HepG2 (cell line): Measurements from ENCODE around the gene SFT2D2. TPM values are rescaled to one million over a fixed set of nuclear protein-coding genes. Genes with fewer than 3 reads are reported as not detected.

Experiments
- ATAC-seq: fragments of 200-7000 bp; cut with Tn5 transposase; 3 replicates; pipeline ENCODE4 v1.9.1; 2020; ENCODE audit warnings: mild to moderate bottlenecking, moderate library complexity
- BruUV-seq: library from RNA; stranded (reverse); fragments of 400-500 nt; replicated peaks from 2 replicates; lab custom pipeline; 2021; lab: Mats Ljungman, UMichigan
- CTCF ChIA-PET: fragments of 300-600 bp; formaldehyde crosslinking; extraction: SDS; loops from one replicate; lab custom pipeline; 2021; ENCODE audit warnings: low total read pairs, inconsistent platforms, low intra/inter-chr PET ratio; lab: Yijun Ruan, JAX
- POLR2A ChIA-PET: fragments of 350-600 bp; sonication (Branson Sonifier 250); formaldehyde crosslinking; loops from one replicate; lab custom pipeline; 2020; ENCODE audit warnings: antibody characterized with exemption, inconsistent platforms; lab: Yijun Ruan, JAX
- DNase-seq: peaks from one replicate; pipeline ENCODE4 v3.0.0-alpha.2; 2015; ENCODE audit warnings: low spot score
- FAIRE-seq: peaks from 3 replicates; lab custom pipeline; 2011; peaks lifted over from hg19 to GRCh38; lab: Jason Lieb, UNC
- H2AFZ ChIP-seq: one replicate; pipeline ENCODE4 v1.6.1; 2011; ENCODE audit warnings: low read length, inconsistent platforms
- H3K27ac ChIP-seq: fragments of 300-600 bp; 3 replicates; pipeline ENCODE4 v1.8.0; 2011; ENCODE audit warnings: mixed run types, mild to moderate bottlenecking, mixed read lengths, low read length, inconsistent platforms; ENCODE audit not compliant: insufficient read depth; ENCODE audit errors: extremely low read length
- H3K27me3 ChIP-seq, 2 experiments: fragments of 200-600 bp in 1 of 2; 2 replicates in 1 of 2; 3 replicates in 1 of 2; pipeline versions ENCODE4 v1.6.0 to v1.8.0; 2011; ENCODE audit warnings: low read length in 2 of 2, mild to moderate bottlenecking in 2 of 2, moderate library complexity in 2 of 2, inconsistent platforms in 1 of 2; ENCODE audit not compliant: insufficient read depth in 2 of 2, control insufficient read depth in 1 of 2
- H3K36me3 ChIP-seq, 2 experiments: fragments of 200-600 bp in 1 of 2; replicated peaks in 1 of 2; 2 replicates in 1 of 2; 3 replicates in 1 of 2; pipeline versions ENCODE4 v1.5.1 to v1.8.0; 2011; ENCODE audit warnings: low read length in 2 of 2, inconsistent platforms in 1 of 2; ENCODE audit not compliant: insufficient read depth in 2 of 2, control insufficient read depth in 1 of 2
- H3K4me1 ChIP-seq: 2 replicates; pipeline ENCODE4 v1.5.1; 2012; ENCODE audit warnings: low read length, inconsistent platforms; ENCODE audit not compliant: insufficient read depth
- H3K4me2 ChIP-seq: 2 replicates; pipeline ENCODE4 v1.6.0; 2011; ENCODE audit warnings: low read depth, low read length, inconsistent platforms
- H3K4me3 ChIP-seq, 3 experiments: fragments of 200-600 bp in 1 of 3; sonication (generic), shearing (Covaris generic) in 1 of 3; replicated peaks in 1 of 3; 2 replicates each; pipeline ENCODE4 v1.5.1; 2011 to 2016; ENCODE audit warnings: low read length in 3 of 3, inconsistent platforms in 2 of 3, low read depth in 2 of 3, mild to moderate bottlenecking in 2 of 3, control low read depth in 1 of 3, mixed read lengths in 1 of 3; ENCODE audit not compliant: insufficient read depth in 1 of 3
- H3K79me2 ChIP-seq: one replicate; pipeline ENCODE4 v1.6.1; 2011; ENCODE audit warnings: low read length, inconsistent platforms; ENCODE audit not compliant: insufficient read depth
- H3K9ac ChIP-seq: 2 replicates; pipeline ENCODE4 v1.6.0; 2011; ENCODE audit warnings: mild to moderate bottlenecking, low read depth, low read length, inconsistent platforms; ENCODE audit not compliant: insufficient read depth
- H3K9me3 ChIP-seq: 2 replicates; pipeline ENCODE4 v1.5.1; 2012; ENCODE audit warnings: mild to moderate bottlenecking, low read length
- H4K20me1 ChIP-seq: 2 replicates; pipeline ENCODE4 v1.6.0; 2011; ENCODE audit warnings: inconsistent platforms, mild to moderate bottlenecking, low read length, moderate library complexity; ENCODE audit not compliant: insufficient read depth
- ATRX ChIP-seq: sonication (generic); formaldehyde crosslinking; IDR thresholded peaks from 2 replicates; pipeline ENCODE4 v1.4.0; 2020; ENCODE audit warnings: missing genetic modification reagents, borderline replicate concordance
- CREB1 ChIP-seq, 2 experiments: fragments of 450-650 bp in 1 of 2; IDR thresholded peaks; 2 replicates each; pipeline ENCODE4 v1.6.1; 2016 to 2017; ENCODE audit warnings: control low read depth in 1 of 2, mild to moderate bottlenecking in 1 of 2, missing compliant biosample characterization in 1 of 2, missing genetic modification characterization in 1 of 2
- KLF12 ChIP-seq: sonication (generic); formaldehyde crosslinking; IDR thresholded peaks from 2 replicates; pipeline ENCODE4 v1.4.0; 2020; ENCODE audit warnings: missing genetic modification reagents, borderline replicate concordance
- WGBS: methylation state at CpG from one replicate; pipeline ENCODE4 v1.1.6; 2017; ENCODE audit warnings: low lambda C conversion rate; 5-methylcytosine and 5-hydroxymethylcytosine counted together
- in situ Hi-C: cut with HindIII; loops from 2 replicates; pipeline ENCODE4 v1.10.0; 2017; ENCODE audit warnings: low pct_unique_long_range_greater_than_20kb; ENCODE audit not compliant: extremely low pct_ligation_motif_present
- intact Hi-C: fragments of 100-400 bp; cut with micrococcal nuclease; formaldehyde crosslinking; loops from one replicate; pipeline ENCODE4 v1.10.0; 2022; ENCODE audit not compliant: unreplicated experiment
- polyA plus RNA-seq, 8 experiments: library from polyadenylated mRNA; depleted of rRNA in 3 of 8; stranded (reverse) in 7 of 8; unstranded in 1 of 8; fragments of >200 nt; fragmentation: Illumina TruSeq in 4 of 8; extraction: Trizol in 4 of 8; gene quantifications; 2 replicates each; pipeline versions ENCODE4 v1.2.1 to v1.2.3, GENCODE V29; 2011 to 2016; ENCODE audit warnings: low read depth in 4 of 8, missing spikeins in 1 of 8, mixed read lengths in 1 of 8; ENCODE audit not compliant: insufficient read depth in 1 of 8
- total RNA-seq, 5 experiments: library from RNA; depleted of rRNA; stranded (reverse); fragments of >200 nt; fragmentation: Illumina TruSeq; extraction: Trizol; gene quantifications; 2 replicates each; pipeline ENCODE4 v1.2.3, GENCODE V29; 2016; ENCODE audit warnings: low read depth in 1 of 5
- TF ChIP-seq, protein P1 (sequence below): sonication (generic); formaldehyde crosslinking; IDR thresholded peaks from 2 replicates; pipeline ENCODE4 v1.8.0; 2022; ENCODE audit warnings: low read depth, missing genetic modification reagents
- TF ChIP-seq, protein P2 (sequence below): sonication (generic); formaldehyde crosslinking; IDR thresholded peaks from one replicate; pipeline ENCODE4 v1.5.1; 2020; ENCODE audit warnings: mild to moderate bottlenecking, missing genetic modification reagents; ENCODE audit errors: not compliant biosample characterization

Gene SFT2D2
- total and polyA plus RNA-seq, 2 of the 13 experiments (the other 11 are each of a cell fraction or from before 2014, with no cell fraction given) = 10.0 to 28.8 TPM

- intact Hi-C loops = no loop called here
- TF ChIP-seq CREB1 (IDR thresholded peaks at IDR 0.05) = 0 out of 2 replicates have a peak, but pooled peaks have one; percentile 17
- TF ChIP-seq CREB1 (CRISPR knock-in tag; IDR thresholded peaks at IDR 0.05) = no peak
- TF ChIP-seq, protein P1, sequence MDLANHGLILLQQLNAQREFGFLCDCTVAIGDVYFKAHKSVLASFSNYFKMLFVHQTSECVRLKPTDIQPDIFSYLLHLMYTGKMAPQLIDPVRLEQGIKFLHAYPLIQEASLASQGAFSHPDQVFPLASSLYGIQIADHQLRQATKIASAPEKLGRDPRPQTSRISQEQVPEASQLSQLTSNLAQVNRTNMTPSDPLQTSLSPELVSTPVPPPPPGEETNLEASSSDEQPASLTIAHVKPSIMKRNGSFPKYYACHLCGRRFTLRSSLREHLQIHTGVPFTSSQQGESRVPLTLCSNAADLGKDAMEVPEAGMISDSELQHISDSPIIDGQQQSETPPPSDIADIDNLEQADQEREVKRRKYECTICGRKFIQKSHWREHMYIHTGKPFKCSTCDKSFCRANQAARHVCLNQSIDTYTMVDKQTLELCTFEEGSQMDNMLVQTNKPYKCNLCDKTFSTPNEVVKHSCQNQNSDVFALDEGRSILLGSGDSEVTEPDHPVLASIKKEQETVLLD (CRISPR knock-in tag) = no peak
- no peak for TF ChIP-seq ATRX (CRISPR knock-in tag)
- TF ChIP-seq, protein P2, sequence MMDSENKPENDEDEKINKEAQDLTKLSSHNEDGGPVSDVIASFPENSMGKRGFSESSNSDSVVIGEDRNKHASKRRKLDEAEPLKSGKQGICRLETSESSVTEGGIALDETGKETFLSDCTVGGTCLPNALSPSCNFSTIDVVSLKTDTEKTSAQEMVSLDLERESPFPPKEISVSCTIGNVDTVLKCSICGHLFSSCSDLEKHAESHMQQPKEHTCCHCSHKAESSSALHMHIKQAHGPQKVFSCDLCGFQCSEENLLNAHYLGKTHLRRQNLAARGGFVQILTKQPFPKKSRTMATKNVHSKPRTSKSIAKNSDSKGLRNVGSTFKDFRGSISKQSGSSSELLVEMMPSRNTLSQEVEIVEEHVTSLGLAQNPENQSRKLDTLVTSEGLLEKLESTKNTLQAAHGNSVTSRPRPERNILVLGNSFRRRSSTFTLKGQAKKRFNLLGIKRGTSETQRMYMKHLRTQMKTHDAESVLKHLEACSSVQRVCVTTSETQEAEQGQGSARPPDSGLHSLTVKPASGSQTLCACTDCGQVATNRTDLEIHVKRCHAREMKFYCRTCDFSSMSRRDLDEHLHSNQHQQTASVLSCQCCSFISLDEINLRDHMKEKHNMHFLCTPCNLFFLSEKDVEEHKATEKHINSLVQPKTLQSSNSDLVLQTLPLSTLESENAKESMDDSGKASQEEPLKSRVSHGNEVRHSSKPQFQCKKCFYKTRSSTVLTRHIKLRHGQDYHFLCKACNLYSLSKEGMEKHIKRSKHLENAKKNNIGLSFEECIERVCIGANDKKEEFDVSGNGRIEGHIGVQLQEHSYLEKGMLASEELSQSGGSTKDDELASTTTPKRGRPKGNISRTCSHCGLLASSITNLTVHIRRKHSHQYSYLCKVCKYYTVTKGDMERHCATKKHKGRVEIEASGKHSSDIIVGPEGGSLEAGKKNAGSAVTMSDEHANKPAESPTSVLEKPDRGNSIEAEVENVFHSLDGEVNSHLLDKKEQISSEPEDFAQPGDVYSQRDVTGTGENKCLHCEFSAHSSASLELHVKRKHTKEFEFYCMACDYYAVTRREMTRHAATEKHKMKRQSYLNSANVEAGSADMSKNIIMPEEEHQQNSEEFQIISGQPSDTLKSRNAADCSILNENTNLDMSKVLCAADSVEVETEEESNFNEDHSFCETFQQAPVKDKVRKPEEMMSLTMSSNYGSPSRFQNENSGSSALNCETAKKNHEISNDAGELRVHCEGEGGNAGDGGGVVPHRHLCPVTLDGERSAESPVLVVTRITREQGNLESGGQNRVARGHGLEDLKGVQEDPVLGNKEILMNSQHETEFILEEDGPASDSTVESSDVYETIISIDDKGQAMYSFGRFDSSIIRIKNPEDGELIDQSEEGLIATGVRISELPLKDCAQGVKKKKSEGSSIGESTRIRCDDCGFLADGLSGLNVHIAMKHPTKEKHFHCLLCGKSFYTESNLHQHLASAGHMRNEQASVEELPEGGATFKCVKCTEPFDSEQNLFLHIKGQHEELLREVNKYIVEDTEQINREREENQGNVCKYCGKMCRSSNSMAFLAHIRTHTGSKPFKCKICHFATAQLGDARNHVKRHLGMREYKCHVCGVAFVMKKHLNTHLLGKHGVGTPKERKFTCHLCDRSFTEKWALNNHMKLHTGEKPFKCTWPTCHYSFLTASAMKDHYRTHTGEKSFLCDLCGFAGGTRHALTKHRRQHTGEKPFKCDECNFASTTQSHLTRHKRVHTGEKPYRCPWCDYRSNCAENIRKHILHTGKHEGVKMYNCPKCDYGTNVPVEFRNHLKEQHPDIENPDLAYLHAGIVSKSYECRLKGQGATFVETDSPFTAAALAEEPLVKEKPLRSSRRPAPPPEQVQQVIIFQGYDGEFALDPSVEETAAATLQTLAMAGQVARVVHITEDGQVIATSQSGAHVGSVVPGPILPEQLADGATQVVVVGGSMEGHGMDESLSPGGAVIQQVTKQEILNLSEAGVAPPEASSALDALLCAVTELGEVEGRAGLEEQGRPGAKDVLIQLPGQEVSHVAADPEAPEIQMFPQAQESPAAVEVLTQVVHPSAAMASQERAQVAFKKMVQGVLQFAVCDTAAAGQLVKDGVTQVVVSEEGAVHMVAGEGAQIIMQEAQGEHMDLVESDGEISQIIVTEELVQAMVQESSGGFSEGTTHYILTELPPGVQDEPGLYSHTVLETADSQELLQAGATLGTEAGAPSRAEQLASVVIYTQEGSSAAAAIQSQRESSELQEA (CRISPR knock-in tag) = no peak
- TF ChIP-seq KLF12 (CRISPR knock-in tag) = no peak
- Histone ChIP-seq H2AFZ (no peak overlapping the region), H3K9me3 (no peaks in the 10 kb centered on the region), H3K9ac (no peak overlapping the region), H3K36me3 (no peaks in the 10 kb centered on the region), H3K4me1 (no peaks in the 10 kb centered on the region; the same call in 1 of the 2 replicates), H3K27ac (no peak overlapping the region), H3K79me2 (no peaks in the 10 kb centered on the region), H3K4me2 (no peak overlapping the region), H4K20me1 (no peaks in the 10 kb centered on the region), H3K27me3 (no peaks in the 10 kb centered on the region), H3K4me3 (no peak overlapping the region)
- in situ Hi-C loops = no loop called here
- no peak for ATAC-seq
- no peak for DNase-seq
- no peak for FAIRE-seq
- CTCF ChIA-PET = no interaction called here
- BruUV-seq = no TSS peak
- POLR2A ChIA-PET = no interaction called here
- 58% methylated on average over 1 of the region's 1 CpG for WGBS
Observed at GRCh38 chr1:168287237-168287664, 61.4 kb downstream of the SFT2D2 start.
